Measurements from ENCODE around the gene CUL3. TPM values are rescaled to one million over a fixed set of nuclear protein-coding genes. Genes with fewer than 3 reads are reported as not detected.

CUL3 gene
- total and polyA plus RNA-seq, 7 donors: 59.3 to 85.3 (median 65.6) TPM

DNA sequence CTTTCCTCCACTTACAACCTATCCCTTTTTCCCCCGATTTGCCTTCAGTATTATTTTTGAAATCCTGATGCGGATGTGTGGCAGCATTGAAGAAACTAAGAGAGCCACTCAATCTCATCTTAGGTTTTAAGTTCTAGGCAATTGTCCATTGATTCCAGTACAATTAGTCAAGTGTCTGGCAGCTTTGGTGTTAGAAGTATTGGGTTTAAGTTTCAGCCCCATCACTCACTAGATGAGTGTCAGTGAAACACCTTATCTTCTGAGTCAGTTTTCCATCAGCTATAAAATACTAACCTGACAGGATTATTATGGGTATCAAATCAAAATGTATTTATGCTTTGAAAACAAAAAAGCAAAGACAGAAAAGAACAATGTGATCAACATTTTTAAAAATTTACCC lies 16.8 kb upstream of the CUL3 start:
- no peak overlapping the region for H3K4me3 ChIP-seq
- H3K27me3 ChIP-seq: no peaks in the 10 kb centered on the region
- H3K4me1 ChIP-seq: no peaks in the 10 kb centered on the region
- no peak overlapping the region for H3K27ac ChIP-seq
- WGBS, 2 donors: 94% methylated on average over 2 of the region's 2 CpGs
- no peaks in the 10 kb centered on the region for H3K9me3 ChIP-seq
- intact Hi-C loops (cut with DNase I): no loop called here
- DNase-seq: no peak
- no peak for TF ChIP-seq POLR2A (IDR thresholded peaks at IDR 0.05)
- no peak for TF ChIP-seq POLR2AphosphoS5 (IDR thresholded peaks at IDR 0.05)
- no peak for TF ChIP-seq CTCF (IDR thresholded peaks at IDR 0.05)
- TF ChIP-seq EP300 (IDR thresholded peaks at IDR 0.05): no peak
- no peaks in the 10 kb centered on the region for H3K36me3 ChIP-seq

DNA sequence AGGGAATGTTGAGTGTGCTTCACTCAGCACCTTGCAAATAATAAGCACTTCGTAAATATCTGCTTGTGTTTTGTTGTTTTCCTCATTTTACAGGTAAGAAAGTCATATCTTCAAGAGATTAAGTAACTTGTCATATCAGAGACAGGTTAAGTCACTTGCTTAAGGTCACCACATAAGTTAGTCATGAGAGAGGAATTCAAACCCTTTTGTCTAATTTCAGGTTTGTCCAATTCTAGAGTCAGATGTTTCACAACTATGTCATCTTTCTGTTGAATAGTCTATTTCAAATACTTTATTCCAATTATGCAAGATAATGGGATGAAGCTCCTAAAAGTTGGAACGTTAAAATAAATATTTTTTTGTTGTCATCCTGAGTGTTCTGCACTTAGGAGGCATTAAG lies 13.5 kb upstream of the CUL3 start:
- Histone ChIP-seq H3K9me3 (no peaks in the 10 kb centered on the region), H3K27me3 (no peaks in the 10 kb centered on the region), H3K27ac (no peak overlapping the region), H3K36me3 (no peaks in the 10 kb centered on the region), H3K4me3 (no peak overlapping the region), H3K4me1 (no peaks in the 10 kb centered on the region)
- WGBS, 2 donors: 89 to 94% methylated on average over 2 of the region's 2 CpGs
- TF ChIP-seq CTCF (IDR thresholded peaks at IDR 0.05) (no peak), POLR2A (IDR thresholded peaks at IDR 0.05) (no peak), POLR2AphosphoS5 (IDR thresholded peaks at IDR 0.05) (no peak), EP300 (IDR thresholded peaks at IDR 0.05) (no peak)
- no peak for DNase-seq
- intact Hi-C loops (cut with DNase I): no loop called here

DNA sequence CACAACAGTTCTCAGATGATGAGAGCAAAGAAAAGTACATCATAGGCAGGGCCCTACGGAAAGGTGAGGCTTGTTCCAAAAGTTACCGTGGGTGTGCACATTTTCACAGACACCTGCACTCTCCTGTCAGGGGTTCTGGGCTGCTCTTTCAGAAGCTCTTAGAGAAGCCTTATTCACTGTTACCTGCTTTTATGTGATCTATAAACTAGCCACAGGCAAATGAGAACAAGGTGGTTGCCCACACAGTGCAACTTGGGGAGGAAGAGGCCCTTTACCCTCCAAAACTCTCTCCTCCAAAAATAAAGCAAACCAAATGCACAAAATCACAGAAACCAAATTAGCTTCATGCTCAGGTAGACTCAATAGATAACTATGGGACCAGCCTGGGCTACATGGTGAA lies 11.1 kb upstream of the CUL3 start:
- DNase-seq: no peak
- 90 to 98% methylated on average over 2 of the region's 2 CpGs for WGBS, 2 donors
- Histone ChIP-seq H3K27me3 (no peaks in the 10 kb centered on the region), H3K4me1 (no peaks in the 10 kb centered on the region), H3K4me3 (no peak overlapping the region), H3K9me3 (no peaks in the 10 kb centered on the region), H3K27ac (no peak overlapping the region), H3K36me3 (no peaks in the 10 kb centered on the region)
- intact Hi-C loops (cut with DNase I): no loop called here
- TF ChIP-seq CTCF (IDR thresholded peaks at IDR 0.05) (no peak), POLR2AphosphoS5 (IDR thresholded peaks at IDR 0.05) (no peak), EP300 (IDR thresholded peaks at IDR 0.05) (no peak), POLR2A (IDR thresholded peaks at IDR 0.05) (no peak)

- no peak for DNase-seq
- Histone ChIP-seq H3K27me3 (no peaks in the 10 kb centered on the region), H3K36me3 (no peaks in the 10 kb centered on the region), H3K27ac (no peak overlapping the region), H3K4me3 (no peak overlapping the region), H3K4me1 (no peaks in the 10 kb centered on the region), H3K9me3 (no peaks in the 10 kb centered on the region)
- 82 to 84% methylated on average over 4 of the region's 4 CpGs for WGBS, 2 donors
- TF ChIP-seq POLR2AphosphoS5 (IDR thresholded peaks at IDR 0.05): no peak
- TF ChIP-seq EP300 (IDR thresholded peaks at IDR 0.05): no peak
- intact Hi-C loops (cut with DNase I): no loop called here
Measured at GRCh38 chr2:224595518-224595917, 10.4 kb upstream of the CUL3 start.

DNA sequence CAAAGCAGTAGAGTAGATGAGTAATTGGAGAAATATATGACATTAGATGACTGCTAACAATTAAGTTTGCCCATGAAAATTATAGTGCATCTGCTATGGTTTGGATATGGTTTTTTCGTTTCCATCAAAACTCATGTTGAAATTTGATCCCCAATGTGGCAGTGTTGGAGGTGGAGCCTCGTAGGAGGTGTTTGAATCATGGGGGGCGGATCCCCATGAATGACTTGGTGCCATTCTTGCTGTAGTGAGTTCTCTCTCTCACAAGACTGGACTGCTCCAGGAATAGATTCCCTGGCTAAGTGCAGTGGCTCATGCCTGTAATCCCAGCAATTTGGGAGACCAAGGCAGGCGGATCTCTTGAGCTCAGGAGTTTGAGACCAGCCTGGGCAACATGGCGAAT lies 9.7 kb upstream of the CUL3 start:
- H3K27ac ChIP-seq: no peak overlapping the region
- no peaks in the 10 kb centered on the region for H3K27me3 ChIP-seq
- H3K4me1 ChIP-seq: no peaks in the 10 kb centered on the region
- TF ChIP-seq EP300 (IDR thresholded peaks at IDR 0.05): no peak
- WGBS, 2 donors: 91 to 92% methylated on average over 5 of the region's 5 CpGs
- H3K4me3 ChIP-seq: no peak overlapping the region
- intact Hi-C loops (cut with DNase I): no loop called here
- no peaks in the 10 kb centered on the region for H3K9me3 ChIP-seq
- H3K36me3 ChIP-seq: no peaks in the 10 kb centered on the region
- no peak for DNase-seq

GRCh38 chr2:224591220-224591619 lies 6.1 kb upstream of the CUL3 start:
- Histone ChIP-seq H3K36me3 (no peaks in the 10 kb centered on the region), H3K4me3 (no peak overlapping the region), H3K9me3 (no peaks in the 10 kb centered on the region), H3K27ac (no peak overlapping the region), H3K27me3 (no peaks in the 10 kb centered on the region), H3K4me1 (peaks cover 0 to 4% (median 2%) of the 10 kb centered on the region in 4 donors)
- no peak for TF ChIP-seq POLR2AphosphoS5 (IDR thresholded peaks at IDR 0.05)
- no peak for TF ChIP-seq POLR2A (IDR thresholded peaks at IDR 0.05)
- no peak for TF ChIP-seq EP300 (IDR thresholded peaks at IDR 0.05)
- no peak for TF ChIP-seq CTCF (IDR thresholded peaks at IDR 0.05)
- DNase-seq: no peak
- 38 to 77% methylated on average over 2 of the region's 2 CpGs for WGBS, 2 donors
- intact Hi-C loops (cut with DNase I): no loop called here
